Measurements from ENCODE around the gene BTBD9. TPM values are rescaled to one million over a fixed set of nuclear protein-coding genes. Genes with fewer than 3 reads are reported as not detected.
A peak's percentile ranks its signal among the peaks of the same experiment; 100 is the strongest.

Gene BTBD9
- total and polyA plus RNA-seq, 2 experiments from 2014 or later = 8.4 to 10.1 TPM

DNA sequence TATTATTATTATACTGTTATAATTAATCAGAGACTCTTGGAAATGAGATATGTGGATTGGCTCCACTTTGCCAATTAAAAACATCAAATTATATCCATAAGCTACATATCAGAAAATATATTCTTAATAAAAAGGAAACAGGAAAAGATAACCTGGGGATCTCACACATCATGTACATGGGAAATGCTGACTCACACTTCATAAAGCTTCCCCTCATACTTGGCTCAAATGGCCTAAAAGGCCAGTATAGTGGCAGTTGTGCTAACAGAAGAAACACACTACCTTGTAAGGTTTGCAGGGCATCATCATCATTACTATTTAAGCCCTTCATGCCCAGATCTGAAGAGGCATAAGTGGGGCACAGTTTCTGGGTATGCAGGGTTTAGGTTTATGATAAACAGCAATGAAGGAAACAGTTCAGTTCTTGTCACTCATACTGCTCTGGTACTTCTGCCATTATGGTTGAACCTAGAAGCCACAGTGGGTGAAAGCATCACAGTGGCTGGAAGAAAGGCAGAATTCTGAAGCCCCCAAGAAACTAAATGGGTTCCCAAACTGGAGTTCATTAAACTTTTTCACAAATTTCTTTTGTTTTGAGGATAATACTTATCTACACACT lies 60.6 kb downstream of the BTBD9 start:
- peak in 1 of 2 donors; percentile 20 for DNase-seq (ENCODE audit: low read depth in 1 of 2, low spot score in 1 of 2)
- no peak overlapping the region for H3K27ac ChIP-seq
- H3K4me1 ChIP-seq (ENCODE audit: low read depth) = no peaks in the 10 kb centered on the region
- TF ChIP-seq, protein P1, sequence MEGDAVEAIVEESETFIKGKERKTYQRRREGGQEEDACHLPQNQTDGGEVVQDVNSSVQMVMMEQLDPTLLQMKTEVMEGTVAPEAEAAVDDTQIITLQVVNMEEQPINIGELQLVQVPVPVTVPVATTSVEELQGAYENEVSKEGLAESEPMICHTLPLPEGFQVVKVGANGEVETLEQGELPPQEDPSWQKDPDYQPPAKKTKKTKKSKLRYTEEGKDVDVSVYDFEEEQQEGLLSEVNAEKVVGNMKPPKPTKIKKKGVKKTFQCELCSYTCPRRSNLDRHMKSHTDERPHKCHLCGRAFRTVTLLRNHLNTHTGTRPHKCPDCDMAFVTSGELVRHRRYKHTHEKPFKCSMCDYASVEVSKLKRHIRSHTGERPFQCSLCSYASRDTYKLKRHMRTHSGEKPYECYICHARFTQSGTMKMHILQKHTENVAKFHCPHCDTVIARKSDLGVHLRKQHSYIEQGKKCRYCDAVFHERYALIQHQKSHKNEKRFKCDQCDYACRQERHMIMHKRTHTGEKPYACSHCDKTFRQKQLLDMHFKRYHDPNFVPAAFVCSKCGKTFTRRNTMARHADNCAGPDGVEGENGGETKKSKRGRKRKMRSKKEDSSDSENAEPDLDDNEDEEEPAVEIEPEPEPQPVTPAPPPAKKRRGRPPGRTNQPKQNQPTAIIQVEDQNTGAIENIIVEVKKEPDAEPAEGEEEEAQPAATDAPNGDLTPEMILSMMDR (IDR thresholded peaks at IDR 0.05; ENCODE audit: low read depth, low read length) = no peak
- H3K9me3 ChIP-seq (ENCODE audit: low read depth) = no peaks in the 10 kb centered on the region
- no peaks in the 10 kb centered on the region for H3K36me3 ChIP-seq
- no peak overlapping the region for H3K4me3 ChIP-seq
- H3K27me3 ChIP-seq = no peaks in the 10 kb centered on the region

DNA sequence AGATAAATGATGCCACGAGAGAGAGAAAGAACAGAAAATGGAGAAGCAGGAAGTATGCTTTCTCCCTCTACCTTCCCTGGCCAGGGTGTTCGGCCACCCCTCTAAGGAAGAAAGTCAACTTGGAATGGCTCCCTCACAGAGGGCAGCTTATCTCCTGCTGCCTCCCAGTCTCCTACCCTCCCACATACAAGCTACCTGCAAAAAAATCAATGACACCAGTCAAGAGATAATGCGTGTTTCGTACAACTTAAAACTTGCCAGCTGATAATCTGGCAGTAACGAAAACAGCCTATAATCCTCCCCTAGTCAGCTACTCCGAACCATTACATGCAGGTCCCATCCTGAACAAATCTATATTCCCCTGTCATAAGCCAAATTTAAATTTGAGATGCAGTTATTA lies 61.7 kb downstream of the BTBD9 start:
- no peaks in the 10 kb centered on the region for H3K9me3 ChIP-seq (ENCODE audit: low read depth)
- TF ChIP-seq, protein P1 (IDR thresholded peaks at IDR 0.05; ENCODE audit: low read depth, low read length) = no peak
- H3K27me3 ChIP-seq = no peaks in the 10 kb centered on the region
- no peaks in the 10 kb centered on the region for H3K36me3 ChIP-seq
- no peak overlapping the region for H3K4me3 ChIP-seq
- H3K27ac ChIP-seq = no peak overlapping the region
- H3K4me1 ChIP-seq (ENCODE audit: low read depth) = no peaks in the 10 kb centered on the region
- no peak for DNase-seq (ENCODE audit: low read depth in 1 of 2, low spot score in 1 of 2)

DNA sequence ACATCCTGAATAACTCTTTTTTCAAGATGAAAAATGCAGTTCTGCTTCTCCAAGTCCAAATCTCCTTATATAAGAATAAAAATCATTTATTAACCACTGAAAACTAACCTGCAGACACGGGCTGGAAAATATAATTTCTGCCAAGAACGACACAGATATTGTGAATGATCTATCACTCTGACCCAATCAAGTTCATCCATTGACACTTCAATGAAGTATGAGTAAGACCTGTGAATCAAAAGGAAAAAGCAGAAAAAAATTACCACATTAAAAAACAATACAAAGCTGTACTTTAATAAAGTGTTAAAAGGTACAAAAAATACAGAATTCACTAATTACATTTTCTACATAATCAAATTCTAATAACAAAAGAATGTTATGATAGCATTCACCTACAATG lies 62.2 kb downstream of the BTBD9 start:
- Histone ChIP-seq H3K27me3 (no peaks in the 10 kb centered on the region), H3K9me3 (ENCODE audit: low read depth) (no peaks in the 10 kb centered on the region), H3K36me3 (no peaks in the 10 kb centered on the region), H3K4me3 (no peak overlapping the region), H3K27ac (no peak overlapping the region), H3K4me1 (ENCODE audit: low read depth) (no peaks in the 10 kb centered on the region)
- TF ChIP-seq, protein P1 (IDR thresholded peaks at IDR 0.05; ENCODE audit: low read depth, low read length) = no peak
- DNase-seq (ENCODE audit: low read depth in 1 of 2, low spot score in 1 of 2) = no peak

DNA sequence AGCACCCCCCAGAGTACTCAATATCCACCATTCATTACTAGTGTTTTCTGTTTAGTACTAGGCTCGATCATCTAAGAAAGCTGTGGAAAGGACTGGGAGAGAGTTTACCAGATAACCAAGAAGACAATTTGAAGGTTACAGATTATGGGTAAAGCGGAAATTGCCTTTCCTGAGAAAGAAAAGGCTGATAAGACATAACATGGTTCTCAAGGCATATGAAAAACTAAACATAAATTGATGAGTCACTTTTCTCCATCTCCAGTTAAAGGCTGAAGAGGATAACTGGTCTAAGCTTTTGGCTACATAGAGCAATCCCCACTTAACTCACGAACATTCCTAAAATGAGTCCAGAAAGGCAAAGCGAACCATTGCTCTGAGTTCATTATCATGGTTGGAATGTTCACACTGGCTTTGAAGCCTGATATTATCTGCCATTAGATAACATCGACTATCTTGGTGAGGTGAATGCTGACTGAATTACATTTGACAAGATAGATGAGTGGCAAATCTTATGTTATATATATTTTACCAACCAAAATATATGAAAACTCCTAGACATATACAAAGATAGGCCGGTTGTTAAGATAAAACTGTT lies 65.8 kb downstream of the BTBD9 start:
- Histone ChIP-seq H3K4me3 (no peak overlapping the region), H3K27ac (no peak overlapping the region), H3K36me3 (no peaks in the 10 kb centered on the region), H3K4me1 (ENCODE audit: low read depth) (no peaks in the 10 kb centered on the region), H3K9me3 (ENCODE audit: low read depth) (no peaks in the 10 kb centered on the region), H3K27me3 (no peaks in the 10 kb centered on the region)
- TF ChIP-seq, protein P1 (IDR thresholded peaks at IDR 0.05; ENCODE audit: low read depth, low read length) = no peak
- DNase-seq (ENCODE audit: low read depth in 1 of 2, low spot score in 1 of 2) = peak in 1 of 2 donors; percentile 8

DNA sequence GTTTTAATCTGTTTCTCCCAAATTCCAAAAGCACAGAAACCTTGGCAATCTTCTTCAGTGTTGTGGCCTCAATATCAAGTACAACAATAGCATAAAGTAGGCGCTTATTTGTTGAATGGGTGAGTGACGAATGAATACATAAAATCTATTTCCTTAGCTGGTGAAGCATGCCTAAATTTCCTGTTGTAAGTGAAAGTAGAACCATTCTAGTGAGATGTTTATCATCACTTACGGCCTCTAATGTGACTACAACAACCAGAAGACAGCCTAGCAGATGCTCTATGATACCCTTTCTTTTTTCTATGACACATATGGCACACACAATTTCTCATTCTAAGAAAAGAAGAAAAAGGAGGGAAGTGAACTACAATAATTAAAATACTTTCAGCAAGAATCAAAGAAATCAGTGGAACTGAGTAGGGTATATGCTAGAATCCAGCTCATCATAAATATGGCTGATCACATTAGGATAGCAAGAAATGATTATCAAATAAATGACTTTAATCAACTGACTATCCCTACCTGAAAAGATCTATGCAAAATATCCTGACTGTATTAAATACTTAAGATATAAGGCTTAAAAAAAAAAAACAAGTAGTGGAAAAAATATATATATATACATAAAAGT lies 67.4 kb downstream of the BTBD9 start:
- H3K4me3 ChIP-seq = no peak overlapping the region
- H3K36me3 ChIP-seq = no peaks in the 10 kb centered on the region
- TF ChIP-seq, protein P1 (IDR thresholded peaks at IDR 0.05; ENCODE audit: low read depth, low read length) = no peak
- H3K4me1 ChIP-seq (ENCODE audit: low read depth) = no peaks in the 10 kb centered on the region
- no peaks in the 10 kb centered on the region for H3K9me3 ChIP-seq (ENCODE audit: low read depth)
- DNase-seq (ENCODE audit: low read depth in 1 of 2, low spot score in 1 of 2) = peak in 1 of 2 donors; percentile 4
- no peak overlapping the region for H3K27ac ChIP-seq
- H3K27me3 ChIP-seq = no peaks in the 10 kb centered on the region
